Smooth muscle cell of the coronary artery (primary cell): ENCODE data around the gene IL22RA1. TPM values are rescaled to one million over a fixed set of nuclear protein-coding genes. Genes with fewer than 3 reads are reported as not detected.

Source experiments
- total RNA-seq: library from RNA; depleted of rRNA; stranded (reverse); fragments of >200 nt; gene quantifications from 2 replicates; pipeline ENCODE4 v1.2.3, GENCODE V29; 2014; ENCODE audit warnings: low replicate concordance

Gene IL22RA1
- not detected in 2 replicates for total RNA-seq

GRCh38 chr1:24142546-24143534, at the start of gene IL22RA1:
TSS of gene IL22RA1 (minus strand) at chr1:24143140. CDS start at chr1:24143082, 58 bp downstream.

DNA sequence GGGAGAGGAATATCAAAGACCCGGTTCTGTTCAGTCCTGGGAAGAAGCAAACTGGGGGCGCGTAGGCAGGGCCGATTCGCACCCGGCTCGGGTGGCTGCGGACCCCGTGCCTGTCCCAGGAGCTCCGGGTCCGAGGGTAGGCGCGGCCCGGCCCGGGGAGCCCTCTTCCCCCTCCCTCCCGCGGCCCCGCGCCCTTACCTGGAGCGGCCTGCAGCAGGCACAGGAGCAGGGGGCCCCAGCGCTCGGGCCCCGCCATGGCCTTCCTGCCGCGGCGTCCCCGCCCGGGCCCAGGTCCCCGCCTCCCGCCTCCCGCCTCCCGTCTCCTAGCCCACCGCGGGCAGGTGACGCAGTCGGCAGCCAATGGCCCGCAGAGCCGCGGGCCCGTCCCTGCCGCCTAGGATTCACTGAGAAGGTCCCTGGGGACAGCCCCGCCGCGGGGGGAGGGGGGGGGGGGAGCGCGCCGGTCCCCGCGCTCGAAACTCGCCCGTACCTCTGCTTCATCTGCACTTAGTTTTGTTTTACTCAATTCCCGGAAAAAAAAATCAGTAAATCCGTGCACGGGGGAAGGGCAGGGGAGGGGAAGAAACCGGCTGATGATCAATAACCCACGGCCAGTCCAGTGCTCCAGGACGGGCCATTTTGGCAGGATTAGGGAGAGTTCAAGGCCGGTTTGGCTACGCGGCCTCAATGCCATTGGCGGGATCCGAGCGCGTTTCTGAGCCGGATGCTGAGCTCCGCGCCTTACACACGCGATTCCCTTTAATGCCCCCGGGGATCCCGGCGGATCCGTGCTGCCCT, 44.3 kb upstream of the IL22RA1 start, which contains the start of gene IFNLR1:
Gene IFNLR1 (minus strand): TSS at position 297 of the 798 bp plus-strand sequence. CDS start 41 bp downstream, at position 256.

GRCh38 chr1:24111996-24112779, 30.8 kb downstream of the IL22RA1 start, which contains the start of gene MYOM3:
TSS of gene MYOM3 (minus strand) at chr1:24112135. CDS start at chr1:24108636, 3,499 bp downstream.

Other genes starting within 250 kb of the IL22RA1 start
- not detected in 2 replicates for gene CNR2, start 229.8 kb downstream of the IL22RA1 start, total RNA-seq
- gene PNRC2, start 183.3 kb downstream of the IL22RA1 start, total RNA-seq = 75.7 and 120 TPM in 2 replicates
- gene SRSF10, start 162.8 kb downstream of the IL22RA1 start, total RNA-seq = 73.3 and 153 TPM in 2 replicates
- 0.23 TPM in 1 of 2 replicates, not detected in the other for gene MYOM3, start 31.0 kb downstream of the IL22RA1 start, total RNA-seq
- not detected in 2 replicates for gene IFNLR1, start 44.1 kb upstream of the IL22RA1 start, total RNA-seq
- gene GRHL3, start 176.2 kb upstream of the IL22RA1 start, total RNA-seq = not detected in 2 replicates